ENCODE results near the gene CMTM4. TPM values are rescaled to one million over a fixed set of nuclear protein-coding genes. Genes with fewer than 3 reads are reported as not detected.

Gene CMTM4
- total and polyA plus RNA-seq, 2 of the 8 experiments (the other 6 are each of a cell fraction or from before 2014, with no cell fraction given): 35.3 to 51.7 TPM

GRCh38 chr16:66637806-66638205 lies 58.7 kb downstream of the CMTM4 start:
- CTCF ChIA-PET (ENCODE audit: partially characterized antibody): interaction anchor here (0.8 to 7.3 kb wide), 3 partner anchors 14 to 68 kb away, joined by 3 to 42 read pairs (median 3); no protein-coding TSS in a partner anchor
- WGBS, 2 experiments (ENCODE audit: extremely low coverage in 1 of 2, insufficient coverage in 1 of 2, insufficient read length in 1 of 2, insufficient replicate concordance in 2 of 2, low coverage in 1 of 2, low lambda C conversion rate in 2 of 2, missing lambda C conversion rate in 1 of 2): 89% methylated on average over 3 of the region's 3 CpGs; no CpG with 5 or more reads in 1 of the 2 experiments
- no peak for TF ChIP-seq SP2 (IDR thresholded peaks at IDR 0.05; ENCODE audit: low read length)

More at GRCh38 chr16:66637806-66638205, 58.7 kb downstream of the CMTM4 start:
- Histone ChIP-seq H3K23me2 (ENCODE audit: low read depth, low read length) (no peaks in the 10 kb centered on the region), H3K4me2 (ENCODE audit: insufficient read depth in 1 of 2, low read depth in 2 of 2, low read length in 2 of 2) (no peak overlapping the region), H4K91ac (replicated peaks; ENCODE audit: insufficient read length, low read length) (no peak overlapping the region), H4K20me1 (replicated peaks in 1 of 2; ENCODE audit: control insufficient read depth in 1 of 2, insufficient read depth in 2 of 2, low read length in 2 of 2) (no peaks in the 10 kb centered on the region), H4K5ac (ENCODE audit: insufficient read length, low read depth, low read length) (no peak overlapping the region), H3K27me3 (replicated peaks in 1 of 4; ENCODE audit: control insufficient read depth in 3 of 4, extremely low read depth in 1 of 4, insufficient read depth in 3 of 4, low read length in 3 of 4) (no peaks in the 10 kb centered on the region), H3K14ac (ENCODE audit: insufficient read length) (no peak overlapping the region), H2BK5ac (ENCODE audit: low read depth, low read length) (no peak overlapping the region), H2BK12ac (ENCODE audit: low read depth, low read length) (no peak overlapping the region), H3K56ac (replicated peaks; ENCODE audit: insufficient read length, low read depth, low read length) (no peak overlapping the region), H3K27ac (ENCODE audit: low read depth, low read length) (no peak overlapping the region), H3K18ac (ENCODE audit: extremely low read depth, low read length) (no peak overlapping the region), H4K8ac (ENCODE audit: extremely low read depth, insufficient read depth, low read length) (no peak overlapping the region), H2AK5ac (ENCODE audit: low read depth, low read length) (no peak overlapping the region), H3K36me3 (ENCODE audit: control insufficient read depth in 2 of 4, insufficient read depth in 4 of 4, low read length in 3 of 4) (peaks cover 0 to 12% (median 0%) of the 10 kb centered on the region in 4 experiments; a peak in 1 of 8 replicates), H2AFZ (ENCODE audit: low read length) (no peak overlapping the region), H3K9ac (replicated peaks in 1 of 4; ENCODE audit: extremely low read depth in 1 of 4, low read depth in 3 of 4, low read length in 3 of 4) (no peak overlapping the region), H2BK120ac (replicated peaks; ENCODE audit: low read depth, low read length) (no peak overlapping the region), H3K4ac (replicated peaks; ENCODE audit: insufficient read length, low read depth, low read length) (no peak overlapping the region), H3K4me1 (replicated peaks in 1 of 4; ENCODE audit: control insufficient read depth in 3 of 4, insufficient read depth in 4 of 4, low read length in 3 of 4) (peaks cover 0 to 5% (median 2%) of the 10 kb centered on the region in 4 experiments; a peak in 2 of 7 replicates), H2BK20ac (ENCODE audit: low read length) (no peak overlapping the region), H3K79me2 (ENCODE audit: control insufficient read depth in 1 of 2, insufficient read depth in 2 of 2, low read length in 2 of 2) (peaks cover 0 to 17% of the 10 kb centered on the region in 2 experiments; a peak in 2 of 4 replicates), H3K79me1 (ENCODE audit: low read depth, low read length) (no peaks in the 10 kb centered on the region; the same call in 1 of the 2 replicates), H2BK15ac (ENCODE audit: low read length) (no peak overlapping the region), H3K4me3 (ENCODE audit: extremely low read depth in 1 of 4, insufficient read depth in 2 of 4, low read depth in 3 of 4, low read length in 4 of 4) (no peak overlapping the region), H3K9me3 (ENCODE audit: insufficient read depth in 2 of 2, low read depth in 1 of 2, low read length in 1 of 2) (no peaks in the 10 kb centered on the region), H3K23ac (ENCODE audit: insufficient read length) (no peak overlapping the region)
- DNase-seq (ENCODE audit: low read depth in 1 of 2, low spot score in 2 of 2) (no peak), FAIRE-seq (no peak)
- POLR2A ChIA-PET (ENCODE audit: partially characterized antibody): no interaction called here

Data from H1 (cell line).